Heart left ventricle (tissue), 16 donors: Measurements from ENCODE around the gene TRIM71. TPM values are rescaled to one million over a fixed set of nuclear protein-coding genes. Genes with fewer than 3 reads are reported as not detected.
"Not testable (repeated sequence)": the region's sequence is repeated elsewhere in the genome, so short reads cannot be mapped to it uniquely, and the experiment has no call there.

Experiments used
- ATAC-seq, 4 donors: fragments of 200-7000 bp; cut with Tn5 transposase; one replicate each; pipeline ENCODE4 v1.9.1; 2020 to 2022; ENCODE audit warnings: moderate library complexity in 4 of 4, mild to moderate bottlenecking in 3 of 4, moderate number of reproducible peaks in 1 of 4
- DNase-seq, 5 donors: peaks; one replicate each; pipeline ENCODE4 v3.0.0-alpha.2; 2020
- H3K27ac ChIP-seq, 12 donors: fragments of 200-600 bp; sonication (generic) in 4 of 12; one replicate each; pipeline versions ENCODE4 v1.5.0 to v1.8.0; 2016 to 2022; ENCODE audit warnings: mild to moderate bottlenecking in 2 of 12
- H3K27me3 ChIP-seq, 9 donors: fragments of 200-600 bp; sonication (generic) in 2 of 9; one replicate each; pipeline versions ENCODE4 v1.5.1 to v1.8.0; 2016 to 2022; ENCODE audit warnings: mild to moderate bottlenecking in 3 of 9
- H3K36me3 ChIP-seq, 9 donors: fragments of 200-600 bp; sonication (generic) in 2 of 9; one replicate each; pipeline versions ENCODE4 v1.5.0 to v1.8.0; 2018 to 2022; ENCODE audit warnings: mild to moderate bottlenecking in 2 of 9
- H3K4me1 ChIP-seq, 12 donors: fragments of 200-600 bp; sonication (generic) in 4 of 12; one replicate each; pipeline versions ENCODE4 v1.5.0 to v1.8.0; 2016 to 2022; ENCODE audit warnings: mild to moderate bottlenecking in 3 of 12
- H3K4me3 ChIP-seq, 12 donors: fragments of 200-600 bp; sonication (generic) in 4 of 12; one replicate each; pipeline versions ENCODE4 v1.5.0 to v1.8.0; 2017 to 2022; ENCODE audit warnings: mild to moderate bottlenecking in 9 of 12, moderate library complexity in 4 of 12
- H3K9me3 ChIP-seq, 12 donors: fragments of 200-600 bp; sonication (generic) in 4 of 12; one replicate each; pipeline versions ENCODE4 v1.5.0 to v1.8.0; 2016 to 2022; ENCODE audit warnings: mild to moderate bottlenecking in 1 of 12
- POLR2A ChIP-seq, 2 donors: fragments of 450-650 bp; IDR thresholded peaks; one replicate each; pipeline ENCODE4 v1.6.1; 2017; ENCODE audit warnings: antibody characterized with exemption in 2 of 2, mild to moderate bottlenecking in 2 of 2, moderate library complexity in 2 of 2
- WGBS, 4 donors: extraction: QIAGEN DNeasy Blood & Tissue Kit in 2 of 4; methylation state at CpG; one replicate each; pipeline versions ENCODE4 v1.1.5 to v1.1.7; 2013 to 2018; 5-methylcytosine and 5-hydroxymethylcytosine counted together
- intact Hi-C, 10 donors: fragments of 100-400 bp; cut with DNase I; formaldehyde crosslinking; loops; one replicate each; pipeline versions ENCODE4 v1.11.1 to v1.14.2; 2022
- polyA plus RNA-seq, 2 donors: library from polyadenylated mRNA; stranded (reverse); fragments of 200-250 nt; gene quantifications; one replicate each; pipeline ENCODE4 v1.2.3, GENCODE V29; 2013
- total RNA-seq, 9 donors: library from RNA; depleted of rRNA in 2 of 9; stranded (reverse); fragments of >200 nt in 2 of 9; fragmentation: NEBNext Ultra II Directional in 3 of 9; extraction: Animal tissue kit (Norgen Biotek cat#: 25700) in 3 of 9; gene quantifications; one replicate each; pipeline versions ENCODE4 v1.1.0 to v1.2.4, GENCODE V29; 2016 to 2023
- TF ChIP-seq, protein P1 (sequence below), 12 donors: fragments of 200-600 bp; sonication (generic) in 4 of 12; IDR thresholded peaks; one replicate each; pipeline versions ENCODE4 v1.5.0 to v1.8.0; 2018 to 2022; ENCODE audit warnings: antibody characterized with exemption in 12 of 12, mild to moderate bottlenecking in 5 of 12
- donor health status: ischemic (EF 13 %, LVEDD 7.1; RV severe dilation, severe dysfunction).
- donor health status: healthy with polysubstance abuse.
- donor health status: DM: no; HTN: yes; CAD: no.
- donor health status: DM: no; HTN: no; CAD: no.
- donor health status: ischemic (EF 25% LVEDD 6.9; RV normal size, moderate dysfunction).
- donor health status: ischemic (EF 25% LVEDD 5.7; RV mildly dilated, moderate dysfunction).
- donor health status: healthy.
- donor health status: DM: yes; HTN: yes; CAD: no.
- donor health status: ischemic (EF 35%, LVEDD 5.7; RV mildly dilated, moderate dysfunction).
- donor health status: nonischemic (EF 11% LVEDD 7.7; RV severe dilation, severe dysfunction).
- donor health status: DM: yes; HTN: yes; CAD: no.
- donor health status: PGD.
- donor health status: ischemic (EF 29% LVEDD 5.4; RV normal size, mild dysfunction).
- donor health status: nonischemic (EF 23%, LVEDD 6.1; RV moderate dilation, normal function).

TRIM71 gene
- total and polyA plus RNA-seq, 11 donors: 0.05 TPM; not detected in 9

DNA sequence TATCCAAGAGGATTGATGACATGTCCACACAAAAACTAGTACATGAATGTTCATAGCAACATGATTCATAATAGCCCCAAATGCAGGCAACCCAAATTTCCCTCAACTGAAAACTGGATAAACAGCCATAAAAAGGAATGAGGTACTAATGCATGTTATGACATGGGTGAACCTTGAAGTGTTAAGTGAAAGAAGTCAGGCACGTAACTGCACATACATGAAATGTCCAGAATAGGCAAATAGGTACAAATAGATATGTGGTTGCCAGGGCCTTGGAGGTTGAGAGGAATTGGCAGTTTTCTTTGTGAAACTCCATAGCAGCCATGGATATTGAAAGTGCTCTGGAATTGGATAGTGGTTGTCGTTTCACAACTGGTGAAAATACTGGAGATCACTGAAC is 81.5 kb downstream of the TRIM71 start:
- no peak for TF ChIP-seq POLR2A (IDR thresholded peaks at IDR 0.05)
- TF ChIP-seq, protein P1, sequence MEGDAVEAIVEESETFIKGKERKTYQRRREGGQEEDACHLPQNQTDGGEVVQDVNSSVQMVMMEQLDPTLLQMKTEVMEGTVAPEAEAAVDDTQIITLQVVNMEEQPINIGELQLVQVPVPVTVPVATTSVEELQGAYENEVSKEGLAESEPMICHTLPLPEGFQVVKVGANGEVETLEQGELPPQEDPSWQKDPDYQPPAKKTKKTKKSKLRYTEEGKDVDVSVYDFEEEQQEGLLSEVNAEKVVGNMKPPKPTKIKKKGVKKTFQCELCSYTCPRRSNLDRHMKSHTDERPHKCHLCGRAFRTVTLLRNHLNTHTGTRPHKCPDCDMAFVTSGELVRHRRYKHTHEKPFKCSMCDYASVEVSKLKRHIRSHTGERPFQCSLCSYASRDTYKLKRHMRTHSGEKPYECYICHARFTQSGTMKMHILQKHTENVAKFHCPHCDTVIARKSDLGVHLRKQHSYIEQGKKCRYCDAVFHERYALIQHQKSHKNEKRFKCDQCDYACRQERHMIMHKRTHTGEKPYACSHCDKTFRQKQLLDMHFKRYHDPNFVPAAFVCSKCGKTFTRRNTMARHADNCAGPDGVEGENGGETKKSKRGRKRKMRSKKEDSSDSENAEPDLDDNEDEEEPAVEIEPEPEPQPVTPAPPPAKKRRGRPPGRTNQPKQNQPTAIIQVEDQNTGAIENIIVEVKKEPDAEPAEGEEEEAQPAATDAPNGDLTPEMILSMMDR (IDR thresholded peaks at IDR 0.05): no peak
- WGBS, 4 donors: 93 to 96% (median 95%) methylated on average over 2 of the region's 2 CpGs
- Histone ChIP-seq H3K4me1 (no peaks in the 10 kb centered on the region), H3K9me3 (no peaks in the 10 kb centered on the region), H3K27ac (no peak overlapping the region), H3K4me3 (no peak overlapping the region), H3K36me3 (no peaks in the 10 kb centered on the region), H3K27me3 (peaks cover 0 to 37% (median 7%) of the 10 kb centered on the region in 9 donors)
- ATAC-seq (no peak), DNase-seq (no peak)
- intact Hi-C loops: no loop called here

DNA sequence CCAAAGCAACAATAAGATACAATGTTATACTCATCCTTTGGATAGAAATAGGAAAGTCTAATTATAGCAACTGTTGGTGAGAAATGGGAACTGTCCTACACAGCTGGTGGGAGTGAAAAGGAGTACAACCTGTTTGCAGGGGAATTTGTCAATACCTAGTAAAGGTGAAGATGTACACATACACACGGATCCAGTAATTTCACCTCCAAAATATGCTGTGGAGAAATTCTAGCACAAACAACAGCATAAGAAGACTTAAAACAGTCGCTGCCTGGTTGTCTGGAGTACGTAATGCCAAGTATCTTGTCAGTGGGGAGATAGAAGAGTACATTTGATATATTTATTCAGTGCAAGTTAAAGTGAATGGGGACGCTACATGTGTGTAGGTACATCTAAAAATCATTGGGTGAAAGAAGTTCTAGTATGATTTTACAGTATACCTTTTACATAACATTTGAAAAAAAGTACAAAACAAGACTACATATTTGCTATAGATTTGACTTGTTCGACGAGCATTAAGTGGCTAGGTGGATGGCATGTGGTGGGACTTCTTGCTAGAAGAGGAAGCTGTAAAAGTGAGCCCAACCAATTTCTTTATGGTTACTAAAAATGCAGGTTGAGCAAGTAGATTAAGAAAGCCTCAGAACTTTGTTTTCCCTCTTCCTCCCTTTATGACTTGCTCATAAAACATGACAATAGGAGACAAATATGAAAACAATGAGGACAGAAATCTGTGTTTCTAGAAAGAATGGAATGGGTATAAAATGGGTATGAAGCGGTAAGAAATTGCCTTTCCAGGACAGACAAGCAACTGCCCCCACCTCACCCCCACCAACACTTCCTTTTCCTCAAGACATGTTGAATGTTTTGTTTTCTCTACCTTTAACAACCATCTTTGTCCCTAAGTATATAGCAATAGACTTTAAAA is 83.5 kb downstream of the TRIM71 start:
- Histone ChIP-seq H3K4me1 (no peaks in the 10 kb centered on the region), H3K4me3 (no peak overlapping the region), H3K9me3 (no peaks in the 10 kb centered on the region), H3K27ac (no peak overlapping the region), H3K27me3 (peaks cover 0 to 33% (median 7%) of the 10 kb centered on the region in 9 donors), H3K36me3 (no peaks in the 10 kb centered on the region)
- no peak for ATAC-seq
- WGBS, 4 donors: 68 to 81% (median 71%) methylated on average over 6 to 7 of the region's 7 CpGs
- TF ChIP-seq, protein P1 (IDR thresholded peaks at IDR 0.05): no peak
- TF ChIP-seq POLR2A (IDR thresholded peaks at IDR 0.05): no peak
- DNase-seq: no peak
- intact Hi-C loops: no loop called here

DNA sequence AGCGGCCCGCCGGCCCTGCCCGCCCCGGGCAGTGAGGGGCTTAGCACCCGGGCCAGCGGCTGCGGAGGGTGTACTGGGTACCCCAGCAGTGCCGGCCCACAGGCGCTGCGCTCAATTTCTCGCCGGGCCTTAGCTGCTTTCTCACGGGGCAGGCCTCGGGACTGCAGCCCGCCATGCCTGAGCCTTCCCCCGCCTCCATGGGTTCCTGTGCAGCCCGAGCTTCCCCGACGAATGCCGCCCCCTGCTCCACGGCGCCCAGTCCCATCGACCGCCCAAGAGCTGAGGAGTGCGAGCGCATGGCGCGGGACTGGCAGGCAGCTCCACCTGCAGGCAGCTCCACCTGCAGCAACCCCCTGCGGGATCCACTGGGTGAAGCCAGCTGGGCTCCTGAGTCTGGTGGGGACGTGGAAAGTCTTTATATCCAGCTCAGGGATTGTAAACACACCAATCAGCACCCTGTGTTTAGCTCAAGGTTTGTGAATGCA is 85.1 kb downstream of the TRIM71 start:
- H3K9me3 ChIP-seq, H3K4me1 ChIP-seq, intact Hi-C loops, H3K36me3 ChIP-seq, H3K27ac ChIP-seq: not testable (repeated sequence)
- 32 to 53% (median 42%) methylated on average over 14 to 31 of the region's 31 CpGs for WGBS, 4 donors
- H3K27me3 ChIP-seq: peaks cover 0 to 26% (median 1%) of the 10 kb centered on the region in 9 donors
- H3K4me3 ChIP-seq: peak overlapping the region in 9 of 12 donors; percentile 6 to 53 (median 27)
- DNase-seq (peak in 1 of 5 donors; percentile 33), ATAC-seq (peak in 1 of 4 donors; percentile 52)
- TF ChIP-seq, protein P1 (IDR thresholded peaks at IDR 0.05): peak in 5 of 12 donors; percentile 7 to 18 (median 9)

DNA sequence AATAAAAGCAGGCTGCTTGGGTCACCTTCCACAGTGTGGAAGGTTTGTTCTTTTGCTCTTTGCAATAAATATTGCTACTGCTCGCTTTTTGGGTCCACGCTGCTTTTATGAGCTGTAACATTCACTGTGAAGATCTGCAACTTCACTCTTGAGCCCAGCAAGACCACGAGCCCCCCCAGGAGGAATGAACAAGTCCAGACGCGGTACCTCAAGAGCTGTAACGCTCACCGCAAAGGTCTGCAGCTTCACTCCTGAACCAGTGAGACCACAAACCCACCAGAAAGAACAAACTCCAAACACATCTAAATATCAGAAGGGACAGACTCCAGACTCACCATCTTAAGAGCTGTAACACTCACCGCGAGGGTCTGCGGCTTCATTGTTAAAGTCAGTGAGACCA is 86.2 kb downstream of the TRIM71 start:
- H3K27me3 ChIP-seq: peaks cover 0 to 19% (median 0%) of the 10 kb centered on the region in 9 donors
- TF ChIP-seq, protein P1 (IDR thresholded peaks at IDR 0.05): no peak
- no peak for TF ChIP-seq POLR2A (IDR thresholded peaks at IDR 0.05)
- no peaks in the 10 kb centered on the region for H3K36me3 ChIP-seq
- ATAC-seq (no peak), DNase-seq (no peak)
- no peak overlapping the region for H3K4me3 ChIP-seq
- no peak overlapping the region for H3K27ac ChIP-seq
- H3K4me1 ChIP-seq: no peaks in the 10 kb centered on the region
- 91 to 97% (median 95%) methylated on average over 10 of the region's 10 CpGs for WGBS, 4 donors
- intact Hi-C loops: no loop called here
- H3K9me3 ChIP-seq: no peaks in the 10 kb centered on the region
